HUES64 (cell line): ENCODE measurements around the gene MYCT1.
"Not testable (repeated sequence)": the region's sequence is repeated elsewhere in the genome, so short reads cannot be mapped to it uniquely, and the experiment has no call there.

Source experiments
- H3K27ac ChIP-seq: 2 replicates; pipeline ENCODE4 v1.7.0; 2013; ENCODE audit warnings: low read depth, low read length, inconsistent platforms
- H3K27me3 ChIP-seq: 2 replicates; pipeline ENCODE4 v1.6.1; 2013; ENCODE audit warnings: mild to moderate bottlenecking, low read length; ENCODE audit not compliant: insufficient read depth
- H3K36me3 ChIP-seq: 2 replicates; pipeline ENCODE4 v1.6.1; 2013; ENCODE audit warnings: mild to moderate bottlenecking, low read length; ENCODE audit not compliant: insufficient read depth
- H3K4me1 ChIP-seq: 2 replicates; pipeline ENCODE4 v1.6.1; 2013; ENCODE audit warnings: mild to moderate bottlenecking, low read length, moderate library complexity; ENCODE audit not compliant: insufficient read depth
- H3K4me3 ChIP-seq: 2 replicates; pipeline ENCODE4 v1.5.1; 2013; ENCODE audit warnings: mild to moderate bottlenecking, low read length, moderate library complexity
- H3K9ac ChIP-seq: 2 replicates; pipeline ENCODE4 v1.6.1; 2013; ENCODE audit warnings: mild to moderate bottlenecking, low read depth, low read length
- H3K9me3 ChIP-seq: 2 replicates; pipeline ENCODE4 v1.6.1; 2013; ENCODE audit warnings: low read depth, low read length; ENCODE audit not compliant: insufficient read depth
- WGBS: fragments of 150-250, 120-280 bp; methylation state at CpG from one replicate; pipeline ENCODE4 v1.1.7; 2013; ENCODE audit warnings: missing lambda C conversion rate; 5-methylcytosine and 5-hydroxymethylcytosine counted together

Gene MYCT1

DNA sequence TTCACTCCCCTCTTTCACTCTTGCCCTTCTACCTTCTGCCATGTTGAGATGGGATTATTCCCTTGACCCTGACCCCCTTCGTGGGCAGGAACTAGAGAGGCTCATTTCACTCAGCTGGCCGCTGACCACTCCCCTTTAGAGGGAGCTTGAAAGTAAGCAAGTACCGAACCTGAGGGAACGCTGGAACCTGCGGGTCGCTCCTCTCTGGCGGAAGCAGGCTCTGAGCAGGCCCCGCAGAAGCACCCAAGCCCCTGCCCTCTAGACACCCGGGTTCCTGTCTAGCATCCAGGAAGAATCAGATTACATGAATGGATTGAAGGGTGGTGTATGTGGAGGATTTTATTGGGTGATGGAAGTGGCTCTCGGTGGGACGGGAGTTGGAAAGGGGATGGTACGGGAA lies 11.9 kb upstream of the MYCT1 start:
- Histone ChIP-seq H3K36me3 (no peaks in the 10 kb centered on the region), H3K9ac (no peak overlapping the region), H3K4me3 (no peak overlapping the region), H3K4me1 (peaks cover 29% of the 10 kb centered on the region), H3K27ac (no peak overlapping the region), H3K27me3 (no peaks in the 10 kb centered on the region), H3K9me3 (no peaks in the 10 kb centered on the region)
- WGBS = 94% methylated on average over 12 of the region's 12 CpGs

DNA sequence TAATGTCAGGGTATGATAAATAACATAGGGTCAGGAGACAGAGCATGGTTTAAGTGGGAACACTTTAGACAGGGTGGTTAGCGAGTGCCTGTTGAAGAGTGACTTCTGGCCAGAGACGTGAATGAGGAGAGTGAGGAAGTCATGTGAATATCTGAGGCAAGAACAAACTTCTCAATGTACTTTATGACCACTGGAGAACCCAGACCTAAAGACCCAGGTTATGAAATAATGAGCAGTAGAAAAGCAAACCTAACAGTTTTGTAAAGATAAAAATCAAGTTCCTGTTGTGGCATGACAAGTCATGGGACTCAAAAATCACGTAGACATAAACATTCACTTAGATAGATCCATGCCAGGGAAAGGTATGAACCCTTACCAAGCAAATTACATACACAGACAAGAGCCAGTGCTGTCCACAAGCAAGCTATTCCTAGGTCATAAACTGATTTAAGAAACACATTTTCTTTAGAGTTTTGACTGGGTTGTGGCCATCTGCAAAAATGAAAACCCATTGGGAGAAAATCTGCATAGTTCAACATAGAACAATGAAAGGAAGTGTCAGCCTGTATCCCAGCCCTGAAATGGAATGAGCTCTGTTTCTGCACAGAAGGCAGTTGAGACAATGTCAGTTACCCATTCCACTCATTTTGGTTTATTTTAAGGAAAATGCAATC lies 2.2 kb upstream of the MYCT1 start:
- WGBS = 90% methylated on average over 3 of the region's 3 CpGs
- no peak overlapping the region for H3K4me3 ChIP-seq
- no peaks in the 10 kb centered on the region for H3K27me3 ChIP-seq
- H3K36me3 ChIP-seq = no peaks in the 10 kb centered on the region
- H3K27ac ChIP-seq = no peak overlapping the region
- no peaks in the 10 kb centered on the region for H3K9me3 ChIP-seq
- peaks cover 2% of the 10 kb centered on the region; the same call in 1 of the 2 replicates for H3K4me1 ChIP-seq
- H3K9ac ChIP-seq = no peak overlapping the region

- Histone ChIP-seq H3K9ac (no peak overlapping the region), H3K9me3 (no peaks in the 10 kb centered on the region), H3K4me3 (no peak overlapping the region), H3K27ac (no peak overlapping the region), H3K36me3 (no peaks in the 10 kb centered on the region), H3K4me1 (peaks cover 10% of the 10 kb centered on the region), H3K27me3 (no peaks in the 10 kb centered on the region)
- 92% methylated on average over 2 of the region's 2 CpGs for WGBS
Measured at GRCh38 chr6:152696522-152696921, 1.2 kb upstream of the MYCT1 start.

- WGBS = 91% methylated on average over 1 of the region's 1 CpG
- Histone ChIP-seq H3K9ac (no peak overlapping the region), H3K27ac (no peak overlapping the region)
Measured at GRCh38 chr6:152698692-152699091, 995 bp downstream of the MYCT1 start.

DNA sequence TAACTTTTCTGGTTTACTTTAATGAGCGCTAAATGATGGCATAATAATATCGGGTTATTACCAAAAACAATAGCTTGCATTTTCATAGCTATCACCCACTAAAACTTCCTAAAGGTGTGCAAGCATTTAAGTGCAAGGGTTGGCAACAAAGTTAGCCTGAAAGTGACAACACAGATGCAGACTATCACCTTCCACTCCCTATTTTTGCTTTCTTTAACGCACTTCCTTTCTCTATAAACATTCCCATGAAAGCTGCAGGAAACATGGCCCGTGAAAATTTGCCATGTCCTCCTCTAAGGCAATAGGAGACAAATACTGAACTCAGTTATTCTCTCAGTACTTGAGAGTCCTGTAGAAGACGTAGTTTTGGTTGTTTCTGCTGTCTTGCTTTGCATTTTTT lies 2.7 kb downstream of the MYCT1 start:
- WGBS = 80% methylated on average over 5 of the region's 5 CpGs
- H3K4me1 ChIP-seq = peaks cover 10% of the 10 kb centered on the region
- no peaks in the 10 kb centered on the region for H3K9me3 ChIP-seq
- H3K36me3 ChIP-seq = no peaks in the 10 kb centered on the region
- H3K27me3 ChIP-seq = no peaks in the 10 kb centered on the region
- H3K9ac ChIP-seq = no peak overlapping the region
- no peak overlapping the region for H3K4me3 ChIP-seq
- H3K27ac ChIP-seq = peak overlapping the region; percentile 27; the same call in 1 of the 2 replicates

More at GRCh38 chr6:152698692-152699091, 995 bp downstream of the MYCT1 start:
- Histone ChIP-seq H3K27me3 (no peaks in the 10 kb centered on the region), H3K4me1 (peaks cover 10% of the 10 kb centered on the region), H3K4me3 (no peak overlapping the region), H3K36me3 (no peaks in the 10 kb centered on the region), H3K9me3 (no peaks in the 10 kb centered on the region)

DNA sequence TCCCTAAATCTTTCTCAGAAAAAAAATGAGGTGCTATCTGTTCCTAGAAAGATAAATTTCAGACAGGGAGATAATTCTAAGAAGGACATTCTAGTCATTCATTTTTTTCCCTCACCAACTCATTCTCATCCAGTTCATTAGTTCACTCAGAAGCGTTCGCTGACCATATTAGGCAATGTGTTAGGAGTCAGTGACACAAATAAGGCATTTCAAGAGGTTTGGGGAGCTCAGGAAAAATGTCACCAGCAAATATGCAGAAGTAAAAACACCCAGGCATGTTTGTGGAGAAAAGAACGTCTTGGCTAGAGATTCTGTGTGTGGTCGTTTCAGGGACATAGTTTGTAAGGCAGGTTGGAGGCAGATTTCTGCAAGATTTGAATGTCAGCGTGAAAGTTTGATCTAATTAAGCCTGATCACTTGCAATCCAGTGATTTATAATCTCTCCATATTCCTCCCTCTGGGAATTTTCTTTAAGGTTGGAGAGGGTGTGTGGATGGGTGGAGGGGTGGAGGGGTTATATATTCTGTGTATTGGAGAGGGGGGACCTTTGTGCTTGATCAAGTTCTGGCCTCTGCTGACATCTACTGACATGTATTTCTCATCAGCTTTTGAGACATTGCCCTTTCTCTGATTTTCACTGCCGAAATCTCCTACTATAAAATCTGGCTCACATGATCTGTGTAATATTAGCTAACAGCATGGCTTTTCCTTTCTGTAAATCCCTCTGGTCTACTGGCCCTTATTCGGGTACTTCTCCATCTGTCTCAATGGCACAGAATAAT lies 3.6 kb downstream of the MYCT1 start:
- Histone ChIP-seq H3K4me1 (peaks cover 10% of the 10 kb centered on the region), H3K27ac (no peak overlapping the region), H3K27me3 (no peaks in the 10 kb centered on the region), H3K9me3 (no peaks in the 10 kb centered on the region), H3K9ac (0 out of 2 replicates have a peak overlapping the region, but pooled peaks have one; percentile 33), H3K36me3 (no peaks in the 10 kb centered on the region), H3K4me3 (no peak overlapping the region)
- WGBS = 73% methylated on average over 7 of the region's 7 CpGs

DNA sequence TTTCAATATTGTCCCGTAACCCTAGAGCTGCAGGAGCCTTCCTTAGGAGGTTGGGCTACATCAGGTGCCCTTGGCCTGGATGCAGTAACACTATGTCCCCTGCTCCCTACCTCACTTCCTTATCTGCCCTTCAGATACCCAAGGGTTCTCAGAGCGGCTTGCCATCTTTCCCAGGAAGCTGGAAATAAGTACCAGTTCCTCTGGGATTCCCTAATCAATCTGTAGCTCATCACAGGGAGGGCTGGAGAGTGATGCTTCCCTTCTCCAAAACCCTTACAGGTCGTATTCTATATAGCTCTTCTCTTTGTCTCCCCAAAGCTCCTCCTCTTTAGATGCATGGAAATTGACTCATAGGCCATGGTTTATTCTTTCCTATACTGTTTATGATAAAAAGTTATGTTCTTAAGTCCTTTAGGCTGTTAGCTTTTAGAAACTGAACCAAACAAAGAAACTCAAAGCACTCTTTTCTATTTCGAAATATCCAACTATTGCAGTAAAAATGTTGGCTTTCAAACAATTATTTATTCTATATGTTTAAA lies 4.2 kb downstream of the MYCT1 start:
- Histone ChIP-seq H3K27me3 (no peaks in the 10 kb centered on the region), H3K9me3 (no peaks in the 10 kb centered on the region), H3K36me3 (no peaks in the 10 kb centered on the region), H3K4me1 (peaks cover 10% of the 10 kb centered on the region), H3K9ac (no peak overlapping the region), H3K4me3 (no peak overlapping the region), H3K27ac (no peak overlapping the region)
- WGBS = 83% methylated on average over 3 of the region's 4 CpGs

DNA sequence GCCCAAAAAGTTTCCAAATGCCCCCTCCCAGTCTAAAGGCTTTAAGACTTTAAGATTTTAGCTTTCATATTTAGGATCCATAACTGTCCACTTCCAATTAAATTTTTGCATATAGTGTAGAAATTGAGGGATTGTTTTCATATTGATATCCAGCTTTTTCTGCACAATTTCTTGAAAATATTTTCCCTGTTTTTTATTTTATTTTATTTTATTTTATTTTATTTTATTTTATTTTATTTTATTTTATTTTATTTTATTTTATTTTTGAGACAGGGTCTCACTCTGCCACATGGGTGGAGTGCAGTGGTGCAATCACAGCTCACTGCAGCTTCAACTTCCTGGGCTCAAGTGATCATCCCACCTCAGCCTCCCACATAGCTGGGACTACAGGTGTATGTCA lies 6.1 kb downstream of the MYCT1 start:
- H3K36me3 ChIP-seq, H3K27ac ChIP-seq, H3K27me3 ChIP-seq, H3K9ac ChIP-seq, H3K4me3 ChIP-seq: not testable (repeated sequence)
- H3K4me1 ChIP-seq = peaks cover 10% of the 10 kb centered on the region
- peaks cover 10% of the 10 kb centered on the region; the same call in 1 of the 2 replicates for H3K9me3 ChIP-seq

- H3K27me3 ChIP-seq = no peaks in the 10 kb centered on the region
- H3K27ac ChIP-seq = no peak overlapping the region
- 94% methylated on average over 2 of the region's 2 CpGs for WGBS
- no peak overlapping the region for H3K4me3 ChIP-seq
- H3K9ac ChIP-seq = no peak overlapping the region
- peaks cover 10% of the 10 kb centered on the region; the same call in 1 of the 2 replicates for H3K9me3 ChIP-seq
- H3K36me3 ChIP-seq = no peaks in the 10 kb centered on the region
- peaks cover 10% of the 10 kb centered on the region for H3K4me1 ChIP-seq
Measured at GRCh38 chr6:152705327-152705726, 7.6 kb downstream of the MYCT1 start.

GRCh38 chr6:152716322-152716721 lies 18.6 kb downstream of the MYCT1 start:
- 94% methylated on average over 3 of the region's 3 CpGs for WGBS
- H3K4me1 ChIP-seq = no peaks in the 10 kb centered on the region
- no peak overlapping the region for H3K4me3 ChIP-seq
- no peak overlapping the region for H3K9ac ChIP-seq
- peaks cover 5% of the 10 kb centered on the region; the same call in 1 of the 2 replicates for H3K9me3 ChIP-seq
- H3K27ac ChIP-seq = no peak overlapping the region
- H3K36me3 ChIP-seq = no peaks in the 10 kb centered on the region
- no peaks in the 10 kb centered on the region for H3K27me3 ChIP-seq

GRCh38 chr6:152720974-152721373 lies 23.3 kb downstream of the MYCT1 start:
- H3K4me1 ChIP-seq = no peaks in the 10 kb centered on the region
- no peak overlapping the region for H3K27ac ChIP-seq
- no peak overlapping the region for H3K4me3 ChIP-seq
- 78% methylated on average over 3 of the region's 3 CpGs for WGBS
- H3K9me3 ChIP-seq = no peaks in the 10 kb centered on the region
- no peak overlapping the region for H3K9ac ChIP-seq
- H3K27me3 ChIP-seq = no peaks in the 10 kb centered on the region
- H3K36me3 ChIP-seq = no peaks in the 10 kb centered on the region
